ENCODE results near the gene PXMP2.
"Not testable (repeated sequence)": the region's sequence is repeated elsewhere in the genome, so short reads cannot be mapped to it uniquely, and the experiment has no call there.

The PXMP2 gene

GRCh38 chr12:132724506-132725241 lies 37.3 kb downstream of the PXMP2 start:
- no peak for DNase-seq

GRCh38 chr12:132726386-132726785 lies 39.0 kb downstream of the PXMP2 start:
- no peak for DNase-seq

- DNase-seq, result no peak
Observed at GRCh38 chr12:132727091-132727794, 39.9 kb downstream of the PXMP2 start.

GRCh38 chr12:132728502-132728901 lies 41.1 kb downstream of the PXMP2 start:
- no peak for DNase-seq

- no peak for DNase-seq
Observed at GRCh38 chr12:132729541-132730320, 42.3 kb downstream of the PXMP2 start.

- no peak for DNase-seq
Observed at GRCh38 chr12:132730353-132730752, 43.0 kb downstream of the PXMP2 start.

GRCh38 chr12:132731574-132731973 lies 44.2 kb downstream of the PXMP2 start:
- no peak for DNase-seq

- no peak for DNase-seq
Observed at GRCh38 chr12:132734206-132734605, 46.8 kb downstream of the PXMP2 start.

GRCh38 chr12:132735496-132735895 lies 48.1 kb downstream of the PXMP2 start:
- DNase-seq, result no peak

GRCh38 chr12:132736378-132736777 lies 49.0 kb downstream of the PXMP2 start:
- no peak for DNase-seq

- DNase-seq, result no peak
Observed at GRCh38 chr12:132736913-132737312, 49.5 kb downstream of the PXMP2 start.

GRCh38 chr12:132739600-132740312 lies 52.4 kb downstream of the PXMP2 start:
- no peak for DNase-seq

- DNase-seq, result no peak
Observed at GRCh38 chr12:132740313-132740646, 52.9 kb downstream of the PXMP2 start.

- no peak for DNase-seq
Observed at GRCh38 chr12:132740652-132741051, 53.3 kb downstream of the PXMP2 start.

- no peak for DNase-seq
Observed at GRCh38 chr12:132741620-132742019, 54.2 kb downstream of the PXMP2 start.

GRCh38 chr12:132743831-132744230 lies 56.4 kb downstream of the PXMP2 start:
- no peak for DNase-seq

- DNase-seq, result no peak
Observed at GRCh38 chr12:132746613-132747012, 59.2 kb downstream of the PXMP2 start.

GRCh38 chr12:132747395-132747794 lies 60.0 kb downstream of the PXMP2 start:
- no peak for DNase-seq

GRCh38 chr12:132747896-132748295 lies 60.5 kb downstream of the PXMP2 start:
- DNase-seq, result no peak

GRCh38 chr12:132748319-132748718 lies 60.9 kb downstream of the PXMP2 start:
- DNase-seq, result no peak

- not testable (repeated sequence) for DNase-seq
Observed at GRCh38 chr12:132753670-132754069, 66.3 kb downstream of the PXMP2 start.

GRCh38 chr12:132754160-132754932 lies 67.0 kb downstream of the PXMP2 start:
- DNase-seq, result no peak
